Testis (tissue), 3 donors: ENCODE results near the gene EFTUD2. TPM values are rescaled to one million over a fixed set of nuclear protein-coding genes. Genes with fewer than 3 reads are reported as not detected.

Experiments
- DNase-seq: peaks from one replicate; pipeline ENCODE4 v3.0.0-alpha.2; 2019
- H3K27ac ChIP-seq, 2 donors: fragments of 200-600 bp; sonication (generic); one replicate each; pipeline ENCODE4 v1.5.1; 2019
- H3K27me3 ChIP-seq: fragments of 200-600 bp; sonication (generic); one replicate; pipeline ENCODE4 v1.5.1; 2019
- H3K36me3 ChIP-seq: fragments of 200-600 bp; sonication (generic); one replicate; pipeline ENCODE4 v1.5.1; 2017; ENCODE audit warnings: low read depth; ENCODE audit errors: missing control alignments
- H3K4me1 ChIP-seq: fragments of 200-600 bp; sonication (generic); one replicate; pipeline ENCODE4 v1.5.1; 2019
- H3K4me3 ChIP-seq, 2 donors: fragments of 200-600 bp; sonication (generic); one replicate each; pipeline ENCODE4 v1.5.1; 2017 to 2019
- H3K9me3 ChIP-seq: fragments of 200-600 bp; sonication (generic); one replicate; pipeline ENCODE4 v1.5.1; 2017
- POLR2A ChIP-seq: fragments of 450-650 bp; IDR thresholded peaks from one replicate; pipeline ENCODE4 v1.6.1; 2017; ENCODE audit warnings: antibody characterized with exemption, mild to moderate bottlenecking, moderate library complexity
- WGBS, 2 donors: methylation state at CpG; one replicate each; pipeline ENCODE4 v1.1.5; 2018; 5-methylcytosine and 5-hydroxymethylcytosine counted together
- intact Hi-C: fragments of 100-400 bp; cut with DNase I; formaldehyde crosslinking; loops from one replicate; pipeline ENCODE4 v1.15.1; 2023; ENCODE audit warnings: low total_unique reads
- polyA plus RNA-seq: library from polyadenylated mRNA; stranded (reverse); fragments of 350-450 nt; fragmentation: Illumina TruSeq; extraction: RNeasy Lipid Tissue Mini Kit (QIAGEN cat#74804); gene quantifications from one replicate; pipeline ENCODE4 v1.2.3, GENCODE V29; 2014; ENCODE audit warnings: low read depth, low replicate concordance; ENCODE audit not compliant: insufficient read depth
- total RNA-seq, 2 donors: library from RNA; depleted of rRNA; stranded (reverse); fragments of >200 nt; gene quantifications; one replicate each; pipeline ENCODE4 v1.2.3, GENCODE V29; 2016
- TF ChIP-seq, protein P1 (sequence below), 3 experiments: fragments of 450-650 bp in 2 of 3; fragments of 200-600 bp in 1 of 3; sonication (generic) in 1 of 3; IDR thresholded peaks; one replicate each; pipeline ENCODE4 v1.5.1; 2016 to 2019; ENCODE audit warnings: antibody characterized with exemption in 3 of 3, mild to moderate bottlenecking in 2 of 3, moderate library complexity in 1 of 3

EFTUD2 gene
- total and polyA plus RNA-seq, 3 donors from 2014 or later: 95.5 to 131 (median 124) TPM

DNA sequence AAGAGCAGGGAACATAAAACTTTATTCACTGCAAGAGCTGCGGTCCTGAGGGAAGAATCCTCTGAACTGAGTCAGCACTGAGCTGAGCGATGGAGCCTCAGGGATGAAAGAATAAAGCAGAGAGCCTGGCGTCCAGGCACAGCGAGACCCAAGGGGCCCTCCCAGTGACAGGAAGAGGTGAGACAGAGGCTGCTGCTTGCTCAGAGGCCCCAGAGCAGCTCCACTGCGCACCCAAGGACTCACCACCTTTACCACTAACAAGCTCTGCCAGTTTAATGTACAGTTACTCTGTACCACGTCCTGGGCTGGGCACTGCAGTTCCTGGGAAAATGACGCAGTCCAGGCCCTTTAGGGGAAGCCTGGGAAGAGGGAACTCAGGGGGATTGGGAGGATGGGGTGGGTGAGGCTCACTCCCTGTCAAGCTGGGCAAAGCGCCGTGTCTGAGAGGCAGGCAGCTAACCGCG, 10.5 kb upstream of the EFTUD2 start:
- Histone ChIP-seq H3K4me3 (no peak overlapping the region), H3K9me3 (no peaks in the 10 kb centered on the region), H3K36me3 (no peaks in the 10 kb centered on the region), H3K4me1 (peaks cover 9% of the 10 kb centered on the region), H3K27ac (no peak overlapping the region), H3K27me3 (no peaks in the 10 kb centered on the region)
- 73 to 79% methylated on average over 10 to 11 of the region's 11 CpGs for WGBS, 2 donors
- DNase-seq: no peak
- TF ChIP-seq, protein P1, sequence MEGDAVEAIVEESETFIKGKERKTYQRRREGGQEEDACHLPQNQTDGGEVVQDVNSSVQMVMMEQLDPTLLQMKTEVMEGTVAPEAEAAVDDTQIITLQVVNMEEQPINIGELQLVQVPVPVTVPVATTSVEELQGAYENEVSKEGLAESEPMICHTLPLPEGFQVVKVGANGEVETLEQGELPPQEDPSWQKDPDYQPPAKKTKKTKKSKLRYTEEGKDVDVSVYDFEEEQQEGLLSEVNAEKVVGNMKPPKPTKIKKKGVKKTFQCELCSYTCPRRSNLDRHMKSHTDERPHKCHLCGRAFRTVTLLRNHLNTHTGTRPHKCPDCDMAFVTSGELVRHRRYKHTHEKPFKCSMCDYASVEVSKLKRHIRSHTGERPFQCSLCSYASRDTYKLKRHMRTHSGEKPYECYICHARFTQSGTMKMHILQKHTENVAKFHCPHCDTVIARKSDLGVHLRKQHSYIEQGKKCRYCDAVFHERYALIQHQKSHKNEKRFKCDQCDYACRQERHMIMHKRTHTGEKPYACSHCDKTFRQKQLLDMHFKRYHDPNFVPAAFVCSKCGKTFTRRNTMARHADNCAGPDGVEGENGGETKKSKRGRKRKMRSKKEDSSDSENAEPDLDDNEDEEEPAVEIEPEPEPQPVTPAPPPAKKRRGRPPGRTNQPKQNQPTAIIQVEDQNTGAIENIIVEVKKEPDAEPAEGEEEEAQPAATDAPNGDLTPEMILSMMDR (IDR thresholded peaks at IDR 0.05): no peak
- TF ChIP-seq POLR2A: no peak
- intact Hi-C loops: no loop called here

DNA sequence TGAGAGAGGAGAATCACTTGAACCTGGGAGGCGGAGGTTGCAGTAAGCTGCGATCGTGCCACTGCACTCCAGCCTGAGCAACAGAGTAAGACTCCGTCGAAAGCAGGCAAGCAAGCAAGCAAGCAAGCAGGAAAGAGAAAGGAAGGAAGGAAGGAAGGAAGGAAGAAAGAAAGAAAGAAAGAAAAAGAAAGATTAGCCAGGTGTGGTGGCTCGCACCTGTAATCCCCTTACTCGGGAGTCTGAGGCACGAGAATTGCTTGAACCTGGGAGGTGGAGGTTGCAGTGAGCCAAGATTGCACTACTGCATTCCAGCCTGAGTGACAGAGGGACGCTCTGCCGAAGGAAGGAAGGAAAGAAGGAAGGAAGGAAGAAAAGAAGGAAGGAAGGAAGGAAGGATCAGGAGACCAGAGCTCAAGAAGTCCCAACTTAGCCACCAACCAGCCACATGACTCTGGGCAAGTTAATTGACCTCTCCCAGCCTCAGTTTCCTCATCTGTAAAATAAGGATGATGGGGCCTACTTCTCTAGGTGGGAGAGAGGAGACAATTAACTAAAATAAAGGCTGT, 9.6 kb upstream of the EFTUD2 start:
- TF ChIP-seq POLR2A: no peak
- TF ChIP-seq, protein P1 (IDR thresholded peaks at IDR 0.05): no peak
- DNase-seq: no peak
- no peak overlapping the region for H3K27ac ChIP-seq
- no peaks in the 10 kb centered on the region for H3K9me3 ChIP-seq
- H3K27me3 ChIP-seq: no peaks in the 10 kb centered on the region
- H3K36me3 ChIP-seq: no peaks in the 10 kb centered on the region
- intact Hi-C loops: no loop called here
- H3K4me1 ChIP-seq: peaks cover 9% of the 10 kb centered on the region
- 93 to 95% methylated on average over 10 of the region's 10 CpGs for WGBS, 2 donors
- H3K4me3 ChIP-seq: no peak overlapping the region

DNA sequence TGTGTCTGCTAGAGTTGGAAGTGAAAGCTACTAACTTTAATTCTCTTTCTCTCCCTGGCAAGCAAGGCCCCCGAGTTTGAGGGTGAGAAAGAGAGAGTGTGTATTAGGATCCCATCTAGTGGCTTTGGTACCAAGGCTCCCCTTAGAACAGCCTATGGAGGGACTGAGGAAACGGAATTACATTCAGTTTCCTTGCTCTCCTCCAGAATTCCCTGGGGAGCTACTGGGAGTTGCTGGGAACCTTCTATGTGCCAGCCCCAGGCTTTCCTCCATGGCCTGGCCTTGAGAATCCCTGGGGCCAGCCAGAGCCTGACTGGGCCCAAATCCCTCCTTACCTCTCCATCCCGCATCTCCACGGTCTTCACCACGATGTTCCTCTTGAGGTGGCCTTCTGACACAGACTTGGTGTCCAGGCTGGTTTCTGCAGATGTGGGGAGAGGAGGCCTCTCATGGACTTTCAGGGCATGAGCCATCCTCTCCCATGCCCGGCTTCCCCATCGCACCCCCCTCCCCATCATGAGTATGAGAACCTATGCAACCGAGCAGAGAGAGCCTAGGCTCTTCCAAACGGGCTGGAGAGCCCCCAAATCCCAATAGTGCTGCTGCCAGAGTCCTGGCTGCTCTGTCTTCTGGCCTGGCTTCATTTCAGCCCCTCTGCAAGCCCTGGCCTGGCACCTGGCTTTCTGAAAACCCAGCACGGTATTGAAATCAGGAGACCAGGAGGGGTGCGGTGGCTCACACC, 8.7 kb upstream of the EFTUD2 start:
- no peak for TF ChIP-seq POLR2A
- TF ChIP-seq, protein P1 (IDR thresholded peaks at IDR 0.05): no peak
- 84 to 89% methylated on average over 9 to 11 of the region's 11 CpGs for WGBS, 2 donors
- Histone ChIP-seq H3K27ac (no peak overlapping the region), H3K4me3 (no peak overlapping the region), H3K9me3 (no peaks in the 10 kb centered on the region), H3K27me3 (no peaks in the 10 kb centered on the region), H3K4me1 (peaks cover 9% of the 10 kb centered on the region), H3K36me3 (no peaks in the 10 kb centered on the region)
- no peak for DNase-seq
- intact Hi-C loops: no loop called here

DNA sequence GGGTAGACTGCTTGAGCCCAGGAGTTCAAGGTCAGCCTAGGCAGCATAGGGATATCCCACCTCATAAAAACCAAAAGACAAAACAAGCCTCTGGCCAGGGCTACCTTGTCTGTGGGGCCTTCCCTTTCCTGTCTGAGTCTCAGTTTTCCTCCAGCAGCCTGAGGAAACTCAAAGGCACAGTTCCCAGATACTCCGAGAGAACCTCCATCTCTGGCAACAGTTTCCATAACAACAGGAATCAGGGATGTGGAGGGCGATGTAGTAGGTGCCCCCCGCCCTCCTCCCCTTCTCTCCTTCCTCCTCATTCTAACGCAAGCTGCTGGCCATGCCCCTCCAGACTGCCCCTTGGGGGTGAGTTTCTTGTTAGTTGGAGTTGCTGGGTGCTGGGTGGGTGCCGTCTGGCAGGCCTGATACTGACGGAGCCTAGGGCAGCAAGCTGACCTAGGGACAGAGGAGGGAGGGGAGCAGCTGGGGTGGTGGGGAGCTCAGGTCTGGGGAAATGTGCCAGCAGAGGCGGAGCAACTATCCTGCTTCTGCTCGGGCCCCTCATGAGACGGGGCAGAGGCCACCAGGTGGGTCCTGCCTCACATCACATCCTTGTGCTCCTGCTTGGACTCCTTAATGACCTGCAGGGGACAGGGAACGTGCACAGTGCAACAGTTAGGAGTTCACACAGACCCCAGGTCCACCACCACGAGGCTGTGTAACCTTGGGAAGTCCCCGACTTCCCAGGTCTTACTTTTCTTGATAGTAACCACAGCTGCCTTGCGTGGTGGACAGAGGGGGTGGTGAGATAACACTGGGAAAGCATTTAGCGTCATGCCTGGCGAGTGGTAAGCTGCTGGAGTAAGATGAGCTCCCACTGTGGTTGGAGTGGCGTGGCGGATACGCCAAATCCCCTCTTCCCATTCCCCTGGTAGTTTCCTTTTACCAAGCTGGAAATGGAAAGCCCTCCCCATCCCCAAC, 7.8 kb upstream of the EFTUD2 start:
- H3K27me3 ChIP-seq: no peaks in the 10 kb centered on the region
- 80 to 84% methylated on average over 11 to 18 of the region's 18 CpGs for WGBS, 2 donors
- H3K4me1 ChIP-seq: peaks cover 9% of the 10 kb centered on the region
- H3K27ac ChIP-seq: no peak overlapping the region
- H3K9me3 ChIP-seq: no peaks in the 10 kb centered on the region
- TF ChIP-seq, protein P1 (IDR thresholded peaks at IDR 0.05): no peak
- no peak for TF ChIP-seq POLR2A
- intact Hi-C loops: no loop called here
- no peak overlapping the region for H3K4me3 ChIP-seq
- H3K36me3 ChIP-seq: no peaks in the 10 kb centered on the region
- no peak for DNase-seq
